M059J (cell line): ENCODE data around the gene MTRR. TPM values are rescaled to one million over a fixed set of nuclear protein-coding genes. Genes with fewer than 3 reads are reported as not detected.

Experiments used
- DNase-seq: peaks from one replicate; pipeline ENCODE4 v3.0.0-alpha.2; 2012; ENCODE audit warnings: low read depth
- total RNA-seq: library from RNA; depleted of rRNA; stranded (reverse); fragments of >200 nt; shearing (Covaris generic); gene quantifications from 2 replicates; pipeline ENCODE4 v1.2.3, GENCODE V29; 2014

Gene MTRR
- total RNA-seq, 1 experiment from 2014 or later, result 55.0 TPM

GRCh38 chr5:7857361-7857760 is 11.6 kb upstream of the MTRR start:
- no peak for DNase-seq

DNA sequence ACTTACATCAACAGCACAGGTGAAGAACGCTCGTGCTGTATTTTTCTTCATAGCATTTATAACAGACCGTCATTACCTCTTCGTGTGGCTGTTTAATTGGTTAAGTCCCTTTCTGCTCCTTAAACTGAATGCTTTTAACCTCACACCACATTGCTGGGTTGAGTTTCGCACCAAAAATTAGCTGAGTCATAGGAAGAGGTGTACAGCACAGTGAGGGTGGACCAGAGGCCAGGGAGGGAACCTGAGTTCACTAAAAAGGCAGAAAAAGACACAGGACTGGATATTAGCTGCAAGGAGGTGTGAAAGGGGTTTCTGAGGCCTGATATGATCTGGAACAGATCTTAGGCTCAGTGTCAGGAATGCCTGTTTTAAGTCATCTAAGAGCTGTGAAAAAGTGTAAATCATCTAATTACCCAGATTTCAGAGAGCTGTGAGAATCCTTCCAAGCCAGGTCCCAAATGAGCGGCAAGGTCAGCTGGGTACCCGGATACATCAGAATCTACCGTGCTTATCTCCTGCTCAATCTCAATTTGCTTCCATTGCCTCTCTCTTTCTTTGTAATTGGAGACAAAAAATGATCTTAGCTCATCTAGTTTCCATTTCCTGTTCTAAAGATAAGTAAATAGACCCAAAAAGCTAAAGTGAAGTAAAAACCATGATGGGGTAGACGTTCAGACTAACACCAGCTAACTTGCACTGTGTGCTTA is 10.9 kb upstream of the MTRR start:
- peak; percentile 19 for DNase-seq

GRCh38 chr5:7866196-7866595 is 2.8 kb upstream of the MTRR start:
- no peak for DNase-seq

DNA sequence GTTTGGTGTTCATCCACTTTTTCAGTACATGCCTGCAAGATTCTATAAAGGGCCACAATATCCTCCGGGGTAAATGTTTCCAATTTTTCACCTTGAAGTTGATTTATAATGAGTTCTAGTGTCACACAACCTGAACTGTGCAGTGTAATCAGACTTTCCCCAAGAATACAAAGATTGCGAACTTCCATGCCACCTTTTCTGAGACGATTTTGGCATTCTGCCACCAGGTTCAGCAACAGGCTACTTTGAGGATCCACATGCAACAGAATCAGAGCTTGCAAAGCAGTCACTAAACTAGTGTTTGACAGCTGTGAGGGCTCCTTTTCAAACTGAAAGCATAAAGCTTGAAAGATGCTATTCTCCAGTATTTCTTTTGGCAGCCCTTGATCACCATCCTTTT is 1.7 kb upstream of the MTRR start:
- DNase-seq, result no peak

DNA sequence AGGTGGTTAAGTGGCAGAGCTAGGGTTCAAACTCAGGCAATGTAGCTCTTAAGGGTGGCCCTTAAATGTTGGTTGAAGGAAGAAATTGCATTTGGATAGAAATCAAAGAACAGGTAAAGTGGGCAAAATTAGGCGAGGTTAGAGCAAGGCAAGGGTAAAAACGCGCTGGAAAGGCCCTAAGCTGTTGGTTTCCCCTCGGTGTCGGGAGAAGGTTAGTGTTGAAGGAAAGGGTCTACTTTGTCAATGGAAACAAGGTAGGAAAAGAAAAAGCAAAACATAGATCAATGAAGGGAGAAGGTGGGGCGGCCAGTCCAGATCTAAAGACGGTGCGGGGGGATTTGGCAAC is 548 bp upstream of the MTRR start:
- peak; percentile 16 for DNase-seq

DNA sequence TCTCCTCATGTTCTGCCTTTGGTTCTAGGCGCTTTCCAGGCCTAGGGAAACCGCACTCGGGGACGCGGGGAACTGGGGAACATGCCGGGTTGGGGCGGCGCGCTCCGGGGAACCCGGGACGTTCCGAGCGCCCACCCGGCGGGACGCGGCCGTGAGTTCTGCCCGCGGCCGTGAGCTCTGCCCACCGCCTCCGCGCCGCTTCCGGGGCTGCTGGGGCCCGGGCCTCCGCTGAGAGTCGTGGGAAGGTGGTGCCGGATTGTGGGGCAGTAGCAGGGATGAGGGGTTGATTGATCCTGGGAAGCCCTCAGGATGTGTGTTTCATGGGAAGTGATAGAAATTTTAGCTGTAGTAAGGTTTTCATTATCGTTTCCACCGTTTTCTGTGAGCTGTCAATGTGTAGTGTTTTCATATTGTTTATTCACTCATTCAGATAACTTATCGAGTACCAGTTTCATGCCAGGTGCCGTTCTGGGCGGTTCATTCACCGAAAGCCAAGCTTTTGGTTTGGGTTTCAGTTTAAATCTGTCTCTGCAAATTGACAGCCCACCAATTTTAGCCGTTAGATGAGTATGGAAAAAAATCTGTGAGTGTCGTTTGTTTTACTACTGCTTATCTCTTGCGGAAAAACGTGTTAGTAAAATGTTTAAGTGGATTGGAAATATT is 657 bp downstream of the MTRR start:
- DNase-seq, result peak; percentile 34

DNA sequence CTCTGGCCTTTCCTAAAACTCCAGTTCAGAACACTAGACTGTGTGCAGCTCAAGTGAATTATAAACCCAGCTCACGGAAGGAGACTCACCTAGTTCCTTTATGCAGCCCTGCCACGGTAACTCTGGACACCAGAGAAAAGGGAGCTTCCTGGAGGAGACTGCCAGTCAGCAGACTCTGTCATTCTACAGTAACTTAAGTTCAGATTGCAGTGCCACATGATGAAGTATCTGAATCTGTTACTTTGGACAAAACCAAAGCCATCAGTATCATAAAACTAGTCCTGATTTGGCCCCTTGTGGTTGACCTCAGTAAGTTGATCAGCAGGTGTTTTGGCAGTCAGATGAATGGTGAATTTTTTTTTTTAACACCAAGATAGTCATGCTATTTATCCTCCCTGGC is 2.7 kb downstream of the MTRR start:
- no peak for DNase-seq

DNA sequence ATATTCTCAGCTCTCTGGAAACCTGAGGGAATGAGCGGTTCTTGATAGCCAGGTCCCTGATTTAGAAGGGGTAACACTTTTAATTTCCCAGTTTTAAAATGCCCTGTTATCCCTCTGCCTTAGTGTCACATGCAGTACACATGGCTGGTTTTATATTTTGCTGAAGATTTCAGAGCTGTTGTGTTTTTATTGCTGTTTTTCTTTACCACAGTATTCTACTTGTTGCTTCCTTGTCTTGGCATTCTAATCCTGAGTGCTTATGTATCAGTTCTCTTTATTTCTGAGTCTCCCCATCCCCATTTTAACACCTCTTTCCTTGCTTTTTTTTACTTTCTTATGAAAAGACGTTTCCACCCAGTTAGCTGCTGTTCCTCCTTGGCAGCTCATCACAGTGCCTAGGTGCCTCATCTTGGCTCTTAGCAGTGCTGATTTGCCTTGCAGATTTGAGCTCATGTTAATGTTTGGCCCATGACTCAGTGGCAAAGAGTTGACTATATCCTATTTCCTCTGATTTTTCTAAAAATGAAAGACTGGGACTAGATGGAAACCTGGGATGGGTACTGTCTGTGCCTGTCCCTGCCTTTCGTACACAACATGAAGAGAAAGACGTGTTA is 3.7 kb downstream of the MTRR start:
- DNase-seq, result no peak

DNA sequence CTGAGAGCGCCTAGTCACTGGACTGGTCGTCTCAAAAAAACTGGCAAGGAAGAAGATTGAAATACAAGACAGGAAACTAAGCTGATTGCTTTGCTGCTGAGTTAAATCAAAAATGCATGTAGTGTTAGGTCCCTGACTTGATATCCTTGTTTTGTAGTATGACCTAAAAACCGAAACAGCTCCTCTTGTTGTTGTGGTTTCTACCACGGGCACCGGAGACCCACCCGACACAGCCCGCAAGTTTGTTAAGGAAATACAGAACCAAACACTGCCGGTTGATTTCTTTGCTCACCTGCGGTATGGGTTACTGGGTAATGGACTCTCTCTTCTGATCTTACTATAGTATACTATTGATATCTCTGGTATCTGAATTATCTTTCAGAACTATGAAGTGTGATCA is 4.3 kb downstream of the MTRR start:
- no peak for DNase-seq

GRCh38 chr5:7874639-7875038 is 5.7 kb downstream of the MTRR start:
- DNase-seq, result no peak

DNA sequence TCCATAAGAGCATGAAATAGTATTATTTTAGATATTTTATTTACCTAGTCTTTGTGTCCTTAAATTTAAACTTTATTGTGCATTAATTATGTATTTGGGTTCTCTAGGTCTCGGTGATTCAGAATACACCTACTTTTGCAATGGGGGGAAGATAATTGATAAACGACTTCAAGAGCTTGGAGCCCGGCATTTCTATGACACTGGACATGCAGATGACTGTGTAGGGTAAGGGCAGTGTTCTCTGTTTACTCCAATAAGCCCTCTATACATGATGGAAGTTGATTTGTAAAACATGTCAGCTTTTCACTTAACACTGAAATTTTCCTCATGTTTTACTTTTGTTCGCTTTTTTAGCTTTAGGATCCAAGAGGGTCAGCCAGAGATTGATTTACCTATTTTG is 6.2 kb downstream of the MTRR start:
- no peak for DNase-seq

DNA sequence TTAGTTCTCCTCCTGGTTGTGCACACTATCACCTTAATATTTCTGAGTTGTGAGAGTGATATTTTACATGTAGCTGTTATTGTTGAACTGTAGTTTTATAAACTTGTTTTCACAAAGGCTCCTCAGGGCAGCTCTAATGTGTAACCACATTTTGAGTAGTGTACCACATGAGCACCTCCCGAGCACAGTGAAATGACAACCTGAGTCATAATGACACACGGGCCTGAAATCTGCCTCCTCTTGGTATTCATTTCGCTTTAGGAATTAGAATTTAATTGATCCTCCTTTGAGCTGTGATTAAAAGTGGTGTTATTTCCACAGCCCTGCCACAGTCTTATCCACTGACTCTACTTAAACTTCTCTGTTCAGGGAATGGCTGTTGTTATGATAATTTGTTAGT is 7.9 kb downstream of the MTRR start:
- peak; percentile 82 for DNase-seq

DNA sequence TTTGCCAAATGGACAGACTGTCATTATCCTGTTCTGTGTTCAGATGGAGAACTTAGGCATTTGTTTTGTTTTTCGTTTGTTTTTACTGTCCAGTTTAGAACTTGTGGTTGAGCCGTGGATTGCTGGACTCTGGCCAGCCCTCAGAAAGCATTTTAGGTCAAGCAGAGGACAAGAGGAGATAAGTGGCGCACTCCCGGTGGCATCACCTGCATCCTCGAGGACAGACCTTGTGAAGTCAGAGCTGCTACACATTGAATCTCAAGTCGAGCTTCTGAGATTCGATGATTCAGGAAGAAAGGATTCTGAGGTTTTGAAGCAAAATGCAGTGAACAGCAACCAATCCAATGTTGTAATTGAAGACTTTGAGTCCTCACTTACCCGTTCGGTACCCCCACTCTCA is 8.9 kb downstream of the MTRR start:
- DNase-seq, result peak; percentile 30

- peak; percentile 23 for DNase-seq
These were observed 9.5 kb downstream of the MTRR start for GRCh38 chr5:7878381-7878873.

DNA sequence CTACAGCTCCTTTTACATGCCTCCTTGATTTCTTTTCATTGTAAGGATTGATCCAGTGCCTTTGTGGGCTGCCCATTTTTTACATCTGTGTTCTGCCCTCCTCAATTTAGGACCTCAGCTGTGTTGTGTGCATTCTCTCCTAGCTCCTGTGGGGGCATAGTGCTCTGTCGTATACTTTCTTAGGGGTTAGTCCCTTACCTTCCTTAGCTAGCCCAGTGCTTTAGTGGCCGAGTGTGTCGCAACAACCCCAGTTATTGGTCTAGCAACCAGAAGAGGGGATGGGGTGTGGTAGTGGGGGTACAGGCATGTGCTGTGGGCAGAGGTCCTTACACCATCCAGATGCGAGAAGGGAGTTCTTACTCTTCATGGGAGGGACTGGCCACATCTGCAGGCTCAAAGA is 12.1 kb downstream of the MTRR start:
- no peak for DNase-seq

GRCh38 chr5:7881816-7882215 is 12.9 kb downstream of the MTRR start:
- DNase-seq, result no peak

DNA sequence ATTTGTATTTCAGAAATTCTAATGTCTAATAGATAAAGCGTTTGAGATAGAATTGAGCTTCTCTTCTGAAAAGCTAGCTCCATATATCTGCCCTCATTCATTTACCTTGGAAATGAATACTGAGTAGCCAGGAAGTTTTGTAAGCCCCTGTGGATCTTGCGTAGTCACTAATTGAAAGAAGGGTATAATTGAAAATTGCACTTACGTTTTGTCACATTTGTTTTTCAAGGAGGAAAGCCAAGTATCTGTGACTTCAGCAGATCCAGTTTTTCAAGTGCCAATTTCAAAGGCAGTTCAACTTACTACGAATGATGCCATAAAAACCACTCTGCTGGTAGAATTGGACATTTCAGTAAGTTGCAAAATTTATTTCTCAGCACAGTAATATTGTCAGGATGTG is 14.0 kb downstream of the MTRR start:
- DNase-seq, result no peak

- DNase-seq, result no peak
These were observed 15.7 kb downstream of the MTRR start for GRCh38 chr5:7884491-7885267.

GRCh38 chr5:7886849-7887475 is 18.0 kb downstream of the MTRR start:
- peak; percentile 43 for DNase-seq

DNA sequence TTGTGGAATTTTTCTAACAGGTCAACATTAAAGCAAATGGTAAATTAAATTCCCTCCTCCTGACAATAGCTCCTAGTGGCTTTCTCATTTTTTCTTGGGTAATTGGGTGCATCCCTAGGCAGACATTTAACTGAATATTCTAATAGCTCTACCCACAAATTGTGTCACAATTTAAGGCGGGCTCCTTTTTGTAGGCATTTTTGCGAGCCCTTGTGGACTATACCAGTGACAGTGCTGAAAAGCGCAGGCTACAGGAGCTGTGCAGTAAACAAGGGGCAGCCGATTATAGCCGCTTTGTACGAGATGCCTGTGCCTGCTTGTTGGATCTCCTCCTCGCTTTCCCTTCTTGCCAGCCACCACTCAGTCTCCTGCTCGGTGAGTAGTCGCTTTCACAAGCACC is 20.0 kb downstream of the MTRR start:
- DNase-seq, result no peak

GRCh38 chr5:7894439-7894838 is 25.5 kb downstream of the MTRR start:
- no peak for DNase-seq

DNA sequence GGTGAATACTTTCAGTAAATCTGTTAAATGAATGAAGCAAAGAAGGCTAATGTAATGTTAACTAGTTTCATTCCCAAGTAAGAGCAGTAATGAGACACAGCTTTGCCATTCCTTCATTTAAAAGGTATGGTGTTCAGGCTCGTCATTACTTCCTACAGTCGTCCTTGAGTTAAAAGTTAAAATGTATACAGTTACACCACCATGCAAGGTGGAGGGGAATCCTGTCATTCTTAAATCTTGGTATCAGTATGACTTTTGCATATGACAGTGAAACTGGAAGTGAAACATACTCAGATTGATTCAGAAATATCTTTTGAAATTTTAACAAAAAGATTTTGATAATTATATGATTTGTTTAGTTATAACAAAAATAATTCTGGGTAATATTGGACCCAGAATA is 25.9 kb downstream of the MTRR start:
- DNase-seq, result no peak
